GM19455 (cell line): ENCODE measurements around the gene NCOR2.

Source experiments
- ATAC-seq: cut with Tn5 transposase; IDR thresholded peaks from one replicate; pipeline ENCODE4 v1.9.1; 2021; ENCODE audit not compliant: unreplicated experiment

NCOR2 gene

GRCh38 chr12:124529565-124530276, 37.7 kb downstream of the NCOR2 start:
- ATAC-seq, result no peak

DNA sequence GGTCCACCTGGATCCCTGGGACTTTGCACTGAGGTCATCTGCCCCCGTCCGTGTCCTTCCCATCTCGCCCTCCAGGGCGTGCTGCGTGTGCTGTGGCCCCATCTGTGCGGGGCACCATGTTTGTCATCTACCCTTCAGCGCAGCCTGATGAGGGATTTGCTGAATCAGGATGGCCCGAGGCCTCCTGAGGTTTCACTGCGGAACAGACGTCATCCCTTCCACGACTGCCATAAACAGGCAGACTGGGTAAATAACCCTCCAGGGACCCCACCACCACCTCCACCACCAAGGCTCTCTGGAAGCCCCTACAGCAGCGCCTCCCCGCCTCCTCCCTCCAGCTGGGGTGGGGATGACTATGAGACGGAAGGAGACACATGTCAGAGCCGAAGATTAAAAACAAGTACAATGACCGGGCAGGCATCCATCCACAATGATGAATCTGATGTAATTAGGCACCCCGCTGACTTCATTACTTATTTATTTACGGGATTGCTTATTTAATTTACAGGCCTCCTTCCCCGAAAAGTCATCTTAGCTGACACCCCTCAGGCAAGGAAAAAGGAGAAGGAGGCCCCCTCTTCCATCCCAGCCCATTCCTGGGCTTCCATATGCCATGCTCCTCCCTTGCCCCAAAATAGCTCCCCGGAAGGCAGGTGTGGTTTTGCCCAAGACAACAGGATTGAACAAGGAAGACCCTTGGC, 39.4 kb downstream of the NCOR2 start:
- ATAC-seq, result no peak

DNA sequence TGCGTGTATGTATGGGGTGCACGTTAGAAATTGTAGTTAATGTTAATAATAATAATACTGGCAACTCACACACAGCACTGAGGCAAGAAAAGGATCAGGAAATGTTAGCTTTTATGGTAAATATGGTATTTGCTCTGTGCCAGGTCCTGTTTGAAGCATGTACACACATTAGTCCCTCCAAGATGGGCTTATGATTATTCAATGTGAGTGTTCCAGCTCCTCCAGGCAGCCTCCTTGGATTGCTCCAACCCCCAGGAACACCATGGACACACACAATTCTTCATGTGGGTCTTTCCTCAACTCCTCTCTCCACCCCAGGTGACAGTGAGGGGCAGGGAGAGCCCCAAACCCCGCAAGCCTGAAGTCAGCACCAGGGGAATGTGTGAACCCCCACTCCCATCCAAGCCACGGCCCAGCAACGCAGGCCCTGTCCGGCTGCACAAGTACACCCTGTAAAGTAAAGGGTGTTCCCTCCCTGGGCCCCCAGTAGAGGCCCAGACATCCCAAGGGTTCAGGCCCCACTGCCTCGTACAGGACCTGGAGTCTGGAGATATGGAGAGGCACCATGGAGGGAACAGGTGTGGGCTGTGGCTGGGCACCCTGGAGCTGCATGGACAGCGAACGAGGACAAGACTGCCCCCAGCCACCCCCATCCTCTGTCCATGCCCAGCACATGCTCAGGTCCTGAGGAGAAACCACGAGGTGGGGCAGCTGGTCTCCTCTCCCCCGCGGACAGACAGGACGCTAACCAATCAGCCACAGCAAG, 41.3 kb downstream of the NCOR2 start:
- ATAC-seq, result no peak

GRCh38 chr12:124525455-124525854, 42.0 kb downstream of the NCOR2 start:
- no peak for ATAC-seq

GRCh38 chr12:124524231-124524925, 43.0 kb downstream of the NCOR2 start:
- no peak for ATAC-seq

- no peak for ATAC-seq
These were observed 44.3 kb downstream of the NCOR2 start for GRCh38 chr12:124523071-124523470.

- no peak for ATAC-seq
These were observed 46.5 kb downstream of the NCOR2 start for GRCh38 chr12:124520907-124521306.

DNA sequence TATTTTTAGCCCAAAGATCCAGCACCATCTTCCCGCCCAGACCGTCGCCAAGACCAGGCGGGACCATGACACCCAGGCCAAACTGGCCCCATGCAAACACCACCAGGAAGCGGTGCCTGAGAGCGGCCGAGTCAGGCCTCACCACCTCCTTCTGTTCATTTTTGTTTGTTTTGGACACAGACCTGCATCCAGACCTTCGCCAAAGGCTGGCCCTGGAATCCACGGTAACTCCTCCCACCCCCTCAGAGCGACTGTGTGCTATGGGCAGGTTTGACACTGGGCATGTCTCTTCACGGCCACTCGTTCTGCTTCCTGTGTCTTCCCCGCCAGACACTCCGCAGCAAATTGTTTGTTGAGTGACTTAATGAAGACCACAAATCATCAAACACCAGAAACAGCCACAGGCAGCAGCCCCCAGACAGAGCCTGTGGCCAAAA, 47.1 kb downstream of the NCOR2 start:
- ATAC-seq, result no peak

DNA sequence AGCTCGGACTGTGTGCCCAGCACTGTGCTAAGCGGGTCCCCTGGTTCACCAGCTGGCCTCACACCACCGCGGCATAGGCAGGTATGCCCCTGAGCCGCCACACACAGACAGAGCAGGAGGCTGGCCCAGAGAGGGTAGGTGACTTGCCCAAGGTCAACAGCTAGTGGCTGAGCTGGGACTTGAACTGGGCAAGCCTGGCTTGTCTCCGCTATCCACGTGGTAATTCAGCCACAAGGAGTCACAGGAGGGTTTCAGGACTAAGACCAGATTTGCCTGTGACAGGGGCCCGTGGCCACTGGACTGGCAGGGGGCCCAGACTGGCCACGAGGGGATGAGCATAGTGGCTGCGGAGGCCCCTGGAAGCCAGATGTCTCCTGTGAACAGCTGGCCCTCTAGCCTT, 47.7 kb downstream of the NCOR2 start:
- ATAC-seq, result no peak

GRCh38 chr12:124518051-124518932, 49.1 kb downstream of the NCOR2 start:
- no peak for ATAC-seq
